ENCODE measurements around the gene TWIST1.

The TWIST1 gene

GRCh38 chr7:19094138-19094537, 23.3 kb downstream of the TWIST1 start:
- DNase-seq = no peak

GRCh38 chr7:19091550-19092200, 25.8 kb downstream of the TWIST1 start:
- DNase-seq = no peak

DNA sequence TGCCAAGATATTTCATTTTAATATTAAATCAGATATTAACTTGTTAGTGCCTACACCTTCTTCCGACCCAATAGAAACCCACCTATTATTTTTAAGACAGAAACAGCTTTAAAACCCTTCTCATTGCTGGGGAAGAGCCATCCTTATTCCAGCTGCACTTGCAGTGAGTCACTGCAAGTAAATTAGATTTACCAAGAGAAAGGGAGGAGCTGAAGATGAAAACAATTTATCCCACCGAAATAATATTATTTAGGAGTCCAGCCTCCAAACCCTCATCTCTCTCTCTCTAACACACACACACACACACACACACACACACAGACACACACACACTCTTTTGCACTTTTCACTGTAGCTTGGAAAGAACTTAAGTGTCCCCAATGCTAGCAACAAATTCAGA, 26.9 kb downstream of the TWIST1 start:
- DNase-seq = no peak

- DNase-seq = no peak
Measured at GRCh38 chr7:19089797-19090196, 27.6 kb downstream of the TWIST1 start.

GRCh38 chr7:19089378-19089777, 28.1 kb downstream of the TWIST1 start:
- DNase-seq = no peak

- no peak for DNase-seq
Measured at GRCh38 chr7:19080093-19080492, 37.3 kb downstream of the TWIST1 start.

- no peak for DNase-seq
Measured at GRCh38 chr7:19079066-19079465, 38.4 kb downstream of the TWIST1 start.

DNA sequence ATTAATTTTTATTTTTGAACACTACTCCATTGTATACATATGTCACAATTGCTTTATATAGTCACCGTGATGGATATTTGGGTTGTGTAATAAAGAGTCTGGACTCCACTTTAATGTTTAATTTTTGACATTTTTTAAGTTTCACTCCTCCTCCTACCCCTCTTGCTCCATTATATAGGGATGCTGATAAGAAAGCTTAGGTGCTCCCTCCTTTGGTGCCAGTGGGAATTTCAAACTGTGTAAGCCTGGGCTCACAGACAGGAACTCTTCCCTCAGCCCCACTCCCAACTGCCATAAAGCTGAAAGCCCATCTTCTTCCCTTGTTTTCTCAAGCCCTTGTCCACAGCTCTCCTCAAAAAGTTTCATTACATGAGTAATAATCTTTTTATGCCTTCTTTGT, 47.6 kb downstream of the TWIST1 start:
- DNase-seq = no peak

GRCh38 chr7:19066170-19066569, 51.3 kb downstream of the TWIST1 start:
- no peak for DNase-seq
